ENCODE data around the gene TMEM178A.

The TMEM178A gene

GRCh38 chr2:39736640-39737039 is 70.9 kb downstream of the TMEM178A start:
- in situ Hi-C loops (cut with HindIII; ENCODE audit: low sequenced_read_pairs) = no loop called here

- in situ Hi-C loops (cut with HindIII; ENCODE audit: low sequenced_read_pairs) = no loop called here
Observed at GRCh38 chr2:39737661-39738060, 71.9 kb downstream of the TMEM178A start.

GRCh38 chr2:39738936-39739335 is 73.2 kb downstream of the TMEM178A start:
- in situ Hi-C loops (cut with HindIII; ENCODE audit: low sequenced_read_pairs) = no loop called here

GRCh38 chr2:39739386-39739785 is 73.7 kb downstream of the TMEM178A start:
- in situ Hi-C loops (cut with HindIII; ENCODE audit: low sequenced_read_pairs) = no loop called here

GRCh38 chr2:39741871-39742270 is 76.2 kb downstream of the TMEM178A start:
- in situ Hi-C loops (cut with HindIII; ENCODE audit: low sequenced_read_pairs) = no loop called here

GRCh38 chr2:39743269-39743776 is 77.6 kb downstream of the TMEM178A start:
- in situ Hi-C loops (cut with HindIII; ENCODE audit: low sequenced_read_pairs) = no loop called here

GRCh38 chr2:39755466-39755865 is 89.7 kb downstream of the TMEM178A start:
- in situ Hi-C loops (cut with HindIII; ENCODE audit: low sequenced_read_pairs) = no loop called here

GRCh38 chr2:39757156-39757555 is 91.4 kb downstream of the TMEM178A start:
- in situ Hi-C loops (cut with HindIII; ENCODE audit: low sequenced_read_pairs) = no loop called here

- in situ Hi-C loops (cut with HindIII; ENCODE audit: low sequenced_read_pairs) = no loop called here
Observed at GRCh38 chr2:39762448-39762847, 96.7 kb downstream of the TMEM178A start.

All from endothelial cell of hepatic sinusoid (primary cell).